Measurements from ENCODE around the gene ZNF780A. TPM values are rescaled to one million over a fixed set of nuclear protein-coding genes. Genes with fewer than 3 reads are reported as not detected.
"Not testable (repeated sequence)": the region's sequence is repeated elsewhere in the genome, so short reads cannot be mapped to it uniquely, and the experiment has no call there.

Gene ZNF780A
- total and polyA plus RNA-seq, 2 of the 13 experiments (the other 11 are each of a cell fraction or from before 2014, with no cell fraction given) = 13.5 to 22.7 TPM

- CTCF ChIA-PET (ENCODE audit: low intra/inter-chr PET ratio, low total read pairs); POLR2A ChIA-PET; H3K9me3 ChIP-seq (ENCODE audit: low read length); DNase-seq (ENCODE audit: low spot score); H3K36me3 ChIP-seq (replicated peaks in 1 of 2; ENCODE audit: control insufficient read depth in 1 of 2, insufficient read depth in 2 of 2, low read length in 2 of 2); in situ Hi-C loops (cut with HindIII; ENCODE audit: extremely low pct_ligation_motif_present, low pct_unique_long_range_greater_than_20kb); H3K9ac ChIP-seq (ENCODE audit: insufficient read depth, low read depth, low read length); BruUV-seq (replicated peaks); H3K4me3 ChIP-seq (replicated peaks in 1 of 3; ENCODE audit: insufficient read depth in 1 of 3, low read depth in 2 of 3, low read length in 3 of 3); H3K4me2 ChIP-seq (ENCODE audit: low read depth, low read length); ATAC-seq; H4K20me1 ChIP-seq (ENCODE audit: insufficient read depth, low read length); FAIRE-seq; H3K27ac ChIP-seq (ENCODE audit: extremely low read length, insufficient read depth, low read length); H2AFZ ChIP-seq (ENCODE audit: low read length); H3K79me2 ChIP-seq (ENCODE audit: insufficient read depth, low read length); intact Hi-C loops (cut with micrococcal nuclease; ENCODE audit: unreplicated experiment); H3K27me3 ChIP-seq (ENCODE audit: control insufficient read depth in 1 of 2, insufficient read depth in 2 of 2, low read length in 2 of 2): not testable (repeated sequence)
- WGBS (ENCODE audit: low lambda C conversion rate) = 84% methylated on average over 3 of the region's 6 CpGs
- peaks cover 35% of the 10 kb centered on the region for H3K4me1 ChIP-seq (ENCODE audit: insufficient read depth, low read length)
Observed at GRCh38 chr19:40114119-40114518, 23.4 kb upstream of the ZNF780A start.

GRCh38 chr19:40112271-40112670 is 21.5 kb upstream of the ZNF780A start:
- H3K27ac ChIP-seq (ENCODE audit: extremely low read length, insufficient read depth, low read length); H3K27me3 ChIP-seq (ENCODE audit: control insufficient read depth in 1 of 2, insufficient read depth in 2 of 2, low read length in 2 of 2); H3K36me3 ChIP-seq (replicated peaks in 1 of 2; ENCODE audit: control insufficient read depth in 1 of 2, insufficient read depth in 2 of 2, low read length in 2 of 2); BruUV-seq (replicated peaks); H4K20me1 ChIP-seq (ENCODE audit: insufficient read depth, low read length); DNase-seq (ENCODE audit: low spot score); H3K9me3 ChIP-seq (ENCODE audit: low read length); H2AFZ ChIP-seq (ENCODE audit: low read length); ATAC-seq; intact Hi-C loops (cut with micrococcal nuclease; ENCODE audit: unreplicated experiment); in situ Hi-C loops (cut with HindIII; ENCODE audit: extremely low pct_ligation_motif_present, low pct_unique_long_range_greater_than_20kb); H3K9ac ChIP-seq (ENCODE audit: insufficient read depth, low read depth, low read length); H3K79me2 ChIP-seq (ENCODE audit: insufficient read depth, low read length); H3K4me2 ChIP-seq (ENCODE audit: low read depth, low read length); H3K4me3 ChIP-seq (replicated peaks in 1 of 3; ENCODE audit: insufficient read depth in 1 of 3, low read depth in 2 of 3, low read length in 3 of 3); FAIRE-seq; CTCF ChIA-PET (ENCODE audit: low intra/inter-chr PET ratio, low total read pairs); POLR2A ChIA-PET: not testable (repeated sequence)
- WGBS (ENCODE audit: low lambda C conversion rate) = 29% methylated on average over 4 of the region's 4 CpGs
- H3K4me1 ChIP-seq (ENCODE audit: insufficient read depth, low read length) = peaks cover 35% of the 10 kb centered on the region
- TF ChIP-seq ZNF724P (CRISPR knock-in tag; IDR thresholded peaks at IDR 0.05; ENCODE audit: borderline replicate concordance) = peak; percentile 37; the same call in 1 of the 2 replicates

GRCh38 chr19:40110570-40110969 is 19.8 kb upstream of the ZNF780A start:
- CTCF ChIA-PET (ENCODE audit: low intra/inter-chr PET ratio, low total read pairs) = no interaction called here
- TF ChIP-seq ZNF629 (CRISPR knock-in tag; conservative IDR thresholded peaks at IDR 0.05) = no peak
- no peak for TF ChIP-seq KLF16 (CRISPR knock-in tag; IDR thresholded peaks at IDR 0.05)
- TF ChIP-seq GATAD2A (CRISPR knock-in tag; IDR thresholded peaks at IDR 0.05) = peak; percentile 64
- no peak for TF ChIP-seq PCBP1 (IDR thresholded peaks at IDR 0.05; ENCODE audit: borderline replicate concordance, low read depth, low read length)
- no peak for TF ChIP-seq IKZF1 (IDR thresholded peaks at IDR 0.05)
- no peak for TF ChIP-seq JUNB (CRISPR knock-in tag; IDR thresholded peaks at IDR 0.05; ENCODE audit: borderline replicate concordance)
- TF ChIP-seq ZNF598 (CRISPR knock-in tag; IDR thresholded peaks at IDR 0.05; ENCODE audit: borderline replicate concordance) = no peak
- TF ChIP-seq RFX5 (IDR thresholded peaks at IDR 0.05; ENCODE audit: low read depth, low read length) = no peak
- TF ChIP-seq ATF4 (CRISPR knock-in tag; IDR thresholded peaks at IDR 0.05) = no peak
- no peak for TF ChIP-seq IRF1 (CRISPR knock-in tag; IDR thresholded peaks at IDR 0.05; ENCODE audit: low read depth)
- TF ChIP-seq MAFG (CRISPR knock-in tag; IDR thresholded peaks at IDR 0.05) = no peak

More at GRCh38 chr19:40110570-40110969, 19.8 kb upstream of the ZNF780A start:
- 9% methylated on average over 2 of the region's 2 CpGs for WGBS (ENCODE audit: low lambda C conversion rate)
- intact Hi-C loops (cut with micrococcal nuclease; ENCODE audit: unreplicated experiment) (no loop called here), in situ Hi-C loops (cut with HindIII; ENCODE audit: extremely low pct_ligation_motif_present, low pct_unique_long_range_greater_than_20kb) (no loop called here)
- POLR2A ChIA-PET = interaction anchor here (1.3 kb wide), 1 partner anchor 20 kb away, joined by 9 read pairs; the partner anchor contains the start of gene ZNF780A
- no peak overlapping the region for H3K27ac ChIP-seq (ENCODE audit: extremely low read length, insufficient read depth, low read length)
- DNase-seq (ENCODE audit: low spot score) (peak; percentile 20), ATAC-seq (no peak), FAIRE-seq (no peak)
- BruUV-seq (replicated peaks) = no TSS peak
- H3K9me3 ChIP-seq (ENCODE audit: low read length) = peaks cover 10% of the 10 kb centered on the region
- no peaks in the 10 kb centered on the region for H3K79me2 ChIP-seq (ENCODE audit: insufficient read depth, low read length)
- H3K27me3 ChIP-seq (ENCODE audit: control insufficient read depth in 1 of 2, insufficient read depth in 2 of 2, low read length in 2 of 2) = no peaks in the 10 kb centered on the region
- H3K4me3 ChIP-seq (replicated peaks in 1 of 3; ENCODE audit: insufficient read depth in 1 of 3, low read depth in 2 of 3, low read length in 3 of 3) = no peak overlapping the region
- no peaks in the 10 kb centered on the region for H4K20me1 ChIP-seq (ENCODE audit: insufficient read depth, low read length)
- no peak overlapping the region for H2AFZ ChIP-seq (ENCODE audit: low read length)
- H3K9ac ChIP-seq (ENCODE audit: insufficient read depth, low read depth, low read length) = no peak overlapping the region
- H3K4me1 ChIP-seq (ENCODE audit: insufficient read depth, low read length) = peaks cover 20% of the 10 kb centered on the region
- H3K36me3 ChIP-seq (replicated peaks in 1 of 2; ENCODE audit: control insufficient read depth in 1 of 2, insufficient read depth in 2 of 2, low read length in 2 of 2) = no peaks in the 10 kb centered on the region
- H3K4me2 ChIP-seq (ENCODE audit: low read depth, low read length) = 0 out of 2 replicates have a peak overlapping the region, but pooled peaks have one; percentile 16
